SH-SY5Y (cell line): ENCODE measurements around the gene PSMD5.

ENCODE experiments used
- GATA2 ChIP-seq: IDR thresholded peaks from 2 replicates; pipeline ENCODE4 v1.6.1; 2011; ENCODE audit warnings: mild to moderate bottlenecking, low read depth, low read length
- GATA3 ChIP-seq: IDR thresholded peaks from 2 replicates; pipeline ENCODE4 v1.6.1; 2011; ENCODE audit warnings: low read depth, mild to moderate bottlenecking, low read length, moderate library complexity

- TF ChIP-seq GATA3 (no peak), GATA2 (no peak)
Measured at GRCh38 chr9:120815075-120815474, 27.6 kb downstream of the PSMD5 start.
